Right cardiac atrium (tissue), 5 donors: Measurements from ENCODE around the gene SMIM30. TPM values are rescaled to one million over a fixed set of nuclear protein-coding genes. Genes with fewer than 3 reads are reported as not detected.
"Not testable (repeated sequence)": the region's sequence is repeated elsewhere in the genome, so short reads cannot be mapped to it uniquely, and the experiment has no call there.

Experiments
- ATAC-seq, 2 donors: fragments of 200-7000 bp; cut with Tn5 transposase; one replicate each; pipeline versions ENCODE4 v1.8.0 to v1.9.1; 2020; ENCODE audit warnings: moderate library complexity in 2 of 2, mild to moderate bottlenecking in 1 of 2
- DNase-seq, 3 donors: peaks; one replicate each; pipeline ENCODE4 v3.0.0-alpha.2; 2020
- H3K27ac ChIP-seq: one replicate; pipeline ENCODE4 v1.5.1; 2013; ENCODE audit warnings: mild to moderate bottlenecking, low read length, control low read depth, moderate library complexity
- H3K27me3 ChIP-seq: one replicate; pipeline ENCODE4 v1.6.1; 2013; ENCODE audit not compliant: control insufficient read depth, insufficient read depth
- H3K4me1 ChIP-seq: one replicate; pipeline ENCODE4 v1.6.1; 2013; ENCODE audit warnings: low read length; ENCODE audit not compliant: control insufficient read depth, insufficient read depth
- H3K4me3 ChIP-seq: one replicate; pipeline ENCODE4 v1.5.1; 2013; ENCODE audit warnings: low read length, control low read depth
- H3K9me3 ChIP-seq: one replicate; pipeline ENCODE4 v1.6.1; 2013; ENCODE audit warnings: low read length; ENCODE audit not compliant: control insufficient read depth
- WGBS: extraction: QIAGEN DNeasy Blood & Tissue Kit; methylation state at CpG from one replicate; pipeline ENCODE4 v1.1.7; 2013; 5-methylcytosine and 5-hydroxymethylcytosine counted together
- intact Hi-C, 4 donors: fragments of 100-400 bp; cut with DNase I; formaldehyde crosslinking; loops; one replicate each; pipeline versions ENCODE4 v1.11.0 to v1.14.0; 2022 to 2023
- polyA plus RNA-seq: library from polyadenylated mRNA; stranded (reverse); fragments of 200-250 nt; gene quantifications from one replicate; pipeline ENCODE4 v1.2.3, GENCODE V29; 2013
- total RNA-seq, 4 donors: library from RNA; stranded (reverse); fragmentation: NEBNext Ultra II Directional; extraction: Animal tissue kit (Norgen Biotek cat#: 25700); gene quantifications; one replicate each; pipeline ENCODE4 v1.2.1, GENCODE V29; 2021
- donor health status: healthy with polysubstance abuse.
- donor health status: DM: no; HTN: yes; CAD: no.
- donor health status: DM: no; HTN: no; CAD: no.
- donor health status: DM: no; HTN: yes; CAD: no; lungs with severe emphysema.
- donor health status: DM: yes; HTN: yes; CAD: no.

SMIM30 gene
- total and polyA plus RNA-seq, 5 donors: 107 to 271 (median 114) TPM

- Histone ChIP-seq H3K4me3 (no peak overlapping the region), H3K4me1 (no peaks in the 10 kb centered on the region), H3K27ac (no peak overlapping the region), H3K9me3 (no peaks in the 10 kb centered on the region), H3K27me3 (no peaks in the 10 kb centered on the region)
- intact Hi-C loops: no loop called here
- DNase-seq (no peak), ATAC-seq (no peak)
Observed at GRCh38 chr7:113141803-113142202, 23.4 kb upstream of the SMIM30 start.

DNA sequence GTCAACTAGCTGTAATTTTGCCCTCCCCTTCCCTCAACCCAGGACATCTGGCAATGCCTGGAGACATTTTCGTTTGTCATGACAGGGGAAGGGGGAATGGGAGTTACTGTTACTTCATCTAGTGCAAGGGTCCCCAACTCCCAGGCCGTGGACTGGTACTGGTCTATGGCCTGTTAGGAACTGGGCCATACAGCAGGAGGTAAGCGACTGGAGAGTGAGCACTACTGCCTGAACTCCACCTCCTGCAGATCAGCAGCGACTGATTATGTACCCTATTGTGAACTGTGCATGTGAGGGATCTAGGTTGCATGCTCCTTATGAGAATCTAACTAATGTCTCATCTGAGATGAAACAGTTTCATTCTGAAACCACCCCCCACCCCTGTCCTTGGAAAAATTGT is 22.6 kb upstream of the SMIM30 start:
- ATAC-seq (no peak), DNase-seq (no peak)
- WGBS: 72% methylated on average over 4 of the region's 4 CpGs
- Histone ChIP-seq H3K4me1 (no peaks in the 10 kb centered on the region), H3K9me3 (no peaks in the 10 kb centered on the region), H3K4me3 (no peak overlapping the region), H3K27ac (no peak overlapping the region), H3K27me3 (no peaks in the 10 kb centered on the region)
- intact Hi-C loops: no loop called here

DNA sequence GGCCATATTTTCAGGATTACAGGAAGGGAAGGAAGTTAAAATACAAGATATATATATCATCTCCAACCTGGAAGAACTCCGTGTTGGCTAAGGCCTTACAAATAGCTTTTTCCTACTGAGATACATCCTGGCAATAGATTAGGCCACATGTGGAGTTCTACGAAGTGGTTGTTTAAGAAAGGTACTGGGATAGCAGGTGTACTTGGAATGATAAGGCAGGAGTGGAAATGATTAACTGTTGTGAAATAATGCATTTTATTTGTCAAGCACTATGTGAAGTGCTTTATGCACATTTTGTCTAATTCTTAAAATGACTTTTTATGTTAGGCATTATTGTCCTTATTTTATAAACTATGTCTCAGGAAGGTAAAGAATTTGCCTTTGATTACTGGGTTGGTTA is 18.9 kb upstream of the SMIM30 start:
- no peaks in the 10 kb centered on the region for H3K4me1 ChIP-seq
- H3K27me3 ChIP-seq: no peaks in the 10 kb centered on the region
- ATAC-seq (no peak), DNase-seq (no peak)
- intact Hi-C loops: no loop called here
- no peaks in the 10 kb centered on the region for H3K9me3 ChIP-seq
- no peak overlapping the region for H3K27ac ChIP-seq
- 66% methylated on average over 2 of the region's 2 CpGs for WGBS
- no peak overlapping the region for H3K4me3 ChIP-seq

GRCh38 chr7:113134025-113134424 is 15.7 kb upstream of the SMIM30 start:
- Histone ChIP-seq H3K27me3 (no peaks in the 10 kb centered on the region), H3K9me3 (no peaks in the 10 kb centered on the region), H3K4me3 (no peak overlapping the region), H3K27ac (no peak overlapping the region), H3K4me1 (no peaks in the 10 kb centered on the region)
- intact Hi-C loops: no loop called here
- ATAC-seq (no peak), DNase-seq (no peak)
- 80% methylated on average over 1 of the region's 1 CpG for WGBS

GRCh38 chr7:113131367-113131766 is 13.0 kb upstream of the SMIM30 start:
- no peaks in the 10 kb centered on the region for H3K9me3 ChIP-seq
- H3K27ac ChIP-seq: no peak overlapping the region
- H3K4me1 ChIP-seq: no peaks in the 10 kb centered on the region
- 83% methylated on average over 2 of the region's 2 CpGs for WGBS
- intact Hi-C loops: no loop called here
- H3K4me3 ChIP-seq: no peak overlapping the region
- ATAC-seq (no peak), DNase-seq (no peak)
- H3K27me3 ChIP-seq: no peaks in the 10 kb centered on the region

GRCh38 chr7:113128031-113128430 is 9.7 kb upstream of the SMIM30 start:
- intact Hi-C loops: no loop called here
- ATAC-seq (no peak), DNase-seq (no peak)
- H3K27ac ChIP-seq: no peak overlapping the region
- WGBS: 92% methylated on average over 1 of the region's 1 CpG
- H3K4me3 ChIP-seq: no peak overlapping the region
- no peaks in the 10 kb centered on the region for H3K27me3 ChIP-seq
- no peaks in the 10 kb centered on the region for H3K4me1 ChIP-seq
- H3K9me3 ChIP-seq: no peaks in the 10 kb centered on the region

GRCh38 chr7:113125728-113126127 is 7.4 kb upstream of the SMIM30 start:
- DNase-seq (no peak), ATAC-seq (no peak)
- Histone ChIP-seq H3K9me3 (no peaks in the 10 kb centered on the region), H3K27ac (no peak overlapping the region), H3K4me3 (no peak overlapping the region), H3K27me3 (no peaks in the 10 kb centered on the region), H3K4me1 (no peaks in the 10 kb centered on the region)
- 58% methylated on average over 2 of the region's 2 CpGs for WGBS
- intact Hi-C loops: no loop called here

- intact Hi-C loops: no loop called here
- no peaks in the 10 kb centered on the region for H3K27me3 ChIP-seq
- H3K9me3 ChIP-seq: no peaks in the 10 kb centered on the region
- H3K4me1 ChIP-seq: no peaks in the 10 kb centered on the region
- DNase-seq (no peak), ATAC-seq (no peak)
- H3K27ac ChIP-seq: no peak overlapping the region
- H3K4me3 ChIP-seq: no peak overlapping the region
Observed at GRCh38 chr7:113122744-113123143, 4.4 kb upstream of the SMIM30 start.

- no peak for ATAC-seq
- 66% methylated on average over 1 of the region's 1 CpG for WGBS
- H3K9me3 ChIP-seq: no peaks in the 10 kb centered on the region
Observed at GRCh38 chr7:113120647-113121046, 2.3 kb upstream of the SMIM30 start.

GRCh38 chr7:113119429-113119828 is 1.1 kb upstream of the SMIM30 start:
- intact Hi-C loops: loop anchor here in 1 of 4 donors (10.0 kb wide), 1 partner anchor 95 kb away; no protein-coding TSS in a partner anchor
- H3K4me3 ChIP-seq: no peak overlapping the region
- H3K27me3 ChIP-seq: no peaks in the 10 kb centered on the region
- ATAC-seq (no peak), DNase-seq (no peak)
- 87% methylated on average over 6 of the region's 6 CpGs for WGBS
- H3K4me1 ChIP-seq: no peaks in the 10 kb centered on the region
- no peak overlapping the region for H3K27ac ChIP-seq
- no peaks in the 10 kb centered on the region for H3K9me3 ChIP-seq

More at GRCh38 chr7:113120647-113121046, 2.3 kb upstream of the SMIM30 start:
- H3K4me1 ChIP-seq: no peaks in the 10 kb centered on the region
- no peak overlapping the region for H3K27ac ChIP-seq
- no peak overlapping the region for H3K4me3 ChIP-seq
- no peaks in the 10 kb centered on the region for H3K27me3 ChIP-seq
- intact Hi-C loops: no loop called here
- DNase-seq: no peak

- H3K4me1 ChIP-seq, H3K9me3 ChIP-seq, H3K27ac ChIP-seq, H3K27me3 ChIP-seq: not testable (repeated sequence)
- ATAC-seq (peak in 1 of 2 donors; percentile 30), DNase-seq (peak in 2 of 3 donors; percentile 22 to 36)
- intact Hi-C loops: loop anchor here in 1 of 4 donors (10.0 kb wide), 1 partner anchor 93 kb away; no protein-coding TSS in a partner anchor
- H3K4me3 ChIP-seq: peak overlapping the region; percentile 98
- WGBS: 59% methylated on average over 4 of the region's 4 CpGs
Observed at GRCh38 chr7:113117374-113117774, 980 bp downstream of the SMIM30 start.

DNA sequence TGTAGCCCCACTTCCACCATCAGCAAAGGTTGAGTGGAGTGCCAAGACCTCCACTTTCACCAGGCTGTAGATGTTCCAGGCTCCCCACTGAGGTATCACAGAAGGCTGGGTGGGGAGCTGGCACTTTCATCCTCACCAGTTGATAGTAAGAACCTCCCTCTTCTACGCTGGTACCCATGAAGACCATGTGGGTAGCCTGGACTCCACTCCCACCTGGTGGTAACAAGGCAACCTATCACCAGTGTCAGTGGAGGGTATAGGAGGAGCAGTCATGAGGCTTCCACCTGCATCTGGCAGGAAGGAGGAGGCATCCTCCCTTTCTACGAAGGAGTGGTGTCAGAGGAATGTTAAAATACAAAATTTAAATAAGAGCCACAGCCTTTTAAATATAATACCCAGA is 4.4 kb downstream of the SMIM30 start:
- intact Hi-C loops: loop anchor here in 1 of 4 donors (5.0 to 10.0 kb wide), 2 partner anchors 48 to 89 kb away; no protein-coding TSS in a partner anchor
- 70% methylated on average over 2 of the region's 2 CpGs for WGBS
- Histone ChIP-seq H3K27me3 (no peaks in the 10 kb centered on the region), H3K4me1 (no peaks in the 10 kb centered on the region), H3K9me3 (no peaks in the 10 kb centered on the region), H3K4me3 (no peak overlapping the region), H3K27ac (no peak overlapping the region)
- peak in 1 of 3 donors; percentile 29 for DNase-seq
- ATAC-seq: peak in 1 of 2 donors; percentile 12
